T-helper 1 cell treated with Interleukin-12 subunit alpha and Interleukin-12 subunit beta and Interleukin-4 antibody, amounts not matched to agents 30 ng/mL and 1 ng/mL, for 36 hours (primary cell): ENCODE results near the gene TCEAL7. TPM values are rescaled to one million over a fixed set of nuclear protein-coding genes. Genes with fewer than 3 reads are reported as not detected.
"Not testable (repeated sequence)": the region's sequence is repeated elsewhere in the genome, so short reads cannot be mapped to it uniquely, and the experiment has no call there.

ENCODE experiments used
- intact Hi-C: fragments of 100-400 bp; cut with micrococcal nuclease; formaldehyde crosslinking; loops from one replicate; pipeline ENCODE4 v1.15.1; 2024
- total RNA-seq: library from RNA; stranded (reverse); gene quantifications from 2 replicates; pipeline ENCODE4 v1.2.3, GENCODE V29; 2022

The TCEAL7 gene
- not detected in 2 replicates for total RNA-seq

GRCh38 chrX:103329991-103330390 is at the start of gene TCEAL7:
TCEAL7 (plus strand) TSS chrX:103330239; CDS start chrX:103331404, 1,165 bp downstream.
- intact Hi-C loops = no loop called here

- intact Hi-C loops = no loop called here
Measured at GRCh38 chrX:103293118-103293517, 36.9 kb upstream of the TCEAL7 start.

- intact Hi-C loops = no loop called here
Measured at GRCh38 chrX:103304705-103305104, 25.3 kb upstream of the TCEAL7 start.

GRCh38 chrX:103305666-103306065 is 24.4 kb upstream of the TCEAL7 start:
- intact Hi-C loops = not testable (repeated sequence)

GRCh38 chrX:103309860-103310554 is 20.0 kb upstream of the TCEAL7 start:
- intact Hi-C loops = loop anchor here (2.0 to 5.0 kb wide), 2 partner anchors 377 to 793 kb away; partner anchors contain the start of genes MORF4L2 and TMSB15A

GRCh38 chrX:103310555-103311398 is 19.3 kb upstream of the TCEAL7 start, which contains the start of gene BEX2:
BEX2 (minus strand) TSS chrX:103310990; CDS start chrX:103309976, 1,014 bp downstream.
- intact Hi-C loops = loop anchor here (1.0 to 5.0 kb wide), 5 partner anchors 55 to 793 kb away; partner anchors contain the start of genes BEX4, MORF4L2, TCEAL8 and TMSB15A

GRCh38 chrX:103311399-103311780 is 18.6 kb upstream of the TCEAL7 start:
- intact Hi-C loops = loop anchor here (1.0 to 5.0 kb wide), 5 partner anchors 56 to 794 kb away; partner anchors contain the start of genes BEX4, MORF4L2, TCEAL8 and TMSB15A

- intact Hi-C loops = no loop called here
Measured at GRCh38 chrX:103330681-103331288, 746 bp downstream of the TCEAL7 start.

GRCh38 chrX:103338663-103339062 is 8.6 kb downstream of the TCEAL7 start:
- intact Hi-C loops = no loop called here

- intact Hi-C loops = loop anchor here (1.0 to 2.0 kb wide), 3 partner anchors 121 to 146 kb away; partner anchors contain the start of gene BEX4
Measured at GRCh38 chrX:103343105-103343504, 13.1 kb downstream of the TCEAL7 start.

GRCh38 chrX:103344606-103345005 is 14.6 kb downstream of the TCEAL7 start:
- intact Hi-C loops = no loop called here

- intact Hi-C loops = no loop called here
Measured at GRCh38 chrX:103347682-103348397, 17.8 kb downstream of the TCEAL7 start.

- intact Hi-C loops = no loop called here
Measured at GRCh38 chrX:103356130-103356798, 26.2 kb downstream of the TCEAL7 start, which contains the start of gene TCEAL9. TCEAL9 (plus strand) TSS chrX:103356506; CDS start chrX:103357685, 1,179 bp downstream.

- intact Hi-C loops = no loop called here
Measured at GRCh38 chrX:103356858-103357257, 26.8 kb downstream of the TCEAL7 start.

- intact Hi-C loops = no loop called here
Measured at GRCh38 chrX:103357871-103358270, 27.8 kb downstream of the TCEAL7 start.

GRCh38 chrX:103359605-103360004 is 29.6 kb downstream of the TCEAL7 start:
- intact Hi-C loops = not testable (repeated sequence)

GRCh38 chrX:103360092-103360491 is 30.1 kb downstream of the TCEAL7 start:
- intact Hi-C loops = no loop called here

GRCh38 chrX:103360916-103361315 is 30.9 kb downstream of the TCEAL7 start:
- intact Hi-C loops = no loop called here

GRCh38 chrX:103361798-103362197 is 31.8 kb downstream of the TCEAL7 start:
- intact Hi-C loops = no loop called here

GRCh38 chrX:103362474-103362873 is 32.4 kb downstream of the TCEAL7 start:
- intact Hi-C loops = no loop called here
